Mammary epithelial cell (primary cell): ENCODE results near the gene KATNB1.

Experiments
- CTCF ChIP-seq, 2 donors: IDR thresholded peaks in 1 of 2; conservative IDR thresholded peaks in 1 of 2; 2 replicates each; pipeline ENCODE4 v1.5.1; 2011 to 2012; ENCODE audit warnings: inconsistent platforms in 2 of 2, low read length in 2 of 2, mild to moderate bottlenecking in 2 of 2, control low read depth in 1 of 2, low read depth in 1 of 2; ENCODE audit not compliant: insufficient read depth in 1 of 2; ENCODE audit errors: extremely low read depth in 1 of 2
- EZH2 ChIP-seq: IDR thresholded peaks from 2 replicates; pipeline ENCODE4 v1.6.1; 2012; ENCODE audit warnings: low read length, inconsistent platforms, borderline replicate concordance

- TF ChIP-seq CTCF (conservative IDR thresholded peaks at IDR 0.05 in 1 of 2, IDR thresholded peaks at IDR 0.05 in 1 of 2; ENCODE audit: extremely low read depth in 1 of 2, insufficient read depth in 1 of 2, low read depth in 1 of 2, low read length in 2 of 2) (no peak), EZH2 (no peak)
These were observed 44.6 kb upstream of the KATNB1 start for GRCh38 chr16:57690782-57691471.
